ENCODE data around the gene NFU1. TPM values are rescaled to one million over a fixed set of nuclear protein-coding genes. Genes with fewer than 3 reads are reported as not detected.

Gene NFU1
- 45.4 to 52.5 TPM (median 47.2 TPM) in 5 replicates for total RNA-seq (2022; extraction: Qiagen RNA extraction)

DNA sequence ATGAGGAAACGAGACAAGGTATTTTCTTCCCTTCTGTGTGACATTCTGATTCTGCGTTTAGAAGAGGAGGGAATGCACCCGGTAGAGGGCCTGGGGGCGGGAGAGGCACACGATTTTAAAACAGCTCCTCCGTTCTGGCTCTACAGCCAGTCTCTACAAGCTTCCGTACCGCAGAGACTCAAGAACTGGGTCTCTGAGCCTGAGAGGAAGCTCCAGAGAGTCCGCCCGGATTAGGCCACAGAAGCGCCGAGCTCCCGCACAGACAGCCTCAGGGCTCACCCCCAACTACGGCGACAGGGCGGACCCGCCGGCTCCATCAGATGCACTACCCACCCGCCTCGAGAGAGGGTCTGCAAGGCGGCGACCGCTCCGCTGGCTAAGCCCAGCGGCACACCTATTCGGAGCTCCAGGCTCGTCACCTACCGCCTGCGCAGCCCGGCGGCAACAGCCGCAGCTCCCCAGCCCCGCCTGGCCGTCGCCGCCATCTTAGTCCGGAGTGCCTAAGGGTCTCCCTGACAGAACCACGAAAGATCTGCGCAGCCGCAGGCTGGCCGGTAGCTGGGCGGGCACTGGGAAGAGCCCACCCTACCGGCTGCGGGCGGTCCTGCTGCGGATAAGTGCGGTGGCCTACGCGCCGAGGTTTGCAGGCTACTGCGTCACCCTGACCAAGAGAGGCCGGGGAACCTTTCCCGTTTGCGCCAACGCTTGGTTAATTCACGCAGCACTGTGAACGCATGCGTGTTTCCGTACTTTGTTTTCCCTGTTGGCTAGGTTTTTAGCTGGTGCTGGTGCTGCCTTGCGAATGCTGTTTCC lies at the start of gene NFU1:
TSS of gene NFU1 (minus strand) at position 498 of the 813 bp plus-strand sequence. CDS start at position 485, 13 bp downstream.

DNA sequence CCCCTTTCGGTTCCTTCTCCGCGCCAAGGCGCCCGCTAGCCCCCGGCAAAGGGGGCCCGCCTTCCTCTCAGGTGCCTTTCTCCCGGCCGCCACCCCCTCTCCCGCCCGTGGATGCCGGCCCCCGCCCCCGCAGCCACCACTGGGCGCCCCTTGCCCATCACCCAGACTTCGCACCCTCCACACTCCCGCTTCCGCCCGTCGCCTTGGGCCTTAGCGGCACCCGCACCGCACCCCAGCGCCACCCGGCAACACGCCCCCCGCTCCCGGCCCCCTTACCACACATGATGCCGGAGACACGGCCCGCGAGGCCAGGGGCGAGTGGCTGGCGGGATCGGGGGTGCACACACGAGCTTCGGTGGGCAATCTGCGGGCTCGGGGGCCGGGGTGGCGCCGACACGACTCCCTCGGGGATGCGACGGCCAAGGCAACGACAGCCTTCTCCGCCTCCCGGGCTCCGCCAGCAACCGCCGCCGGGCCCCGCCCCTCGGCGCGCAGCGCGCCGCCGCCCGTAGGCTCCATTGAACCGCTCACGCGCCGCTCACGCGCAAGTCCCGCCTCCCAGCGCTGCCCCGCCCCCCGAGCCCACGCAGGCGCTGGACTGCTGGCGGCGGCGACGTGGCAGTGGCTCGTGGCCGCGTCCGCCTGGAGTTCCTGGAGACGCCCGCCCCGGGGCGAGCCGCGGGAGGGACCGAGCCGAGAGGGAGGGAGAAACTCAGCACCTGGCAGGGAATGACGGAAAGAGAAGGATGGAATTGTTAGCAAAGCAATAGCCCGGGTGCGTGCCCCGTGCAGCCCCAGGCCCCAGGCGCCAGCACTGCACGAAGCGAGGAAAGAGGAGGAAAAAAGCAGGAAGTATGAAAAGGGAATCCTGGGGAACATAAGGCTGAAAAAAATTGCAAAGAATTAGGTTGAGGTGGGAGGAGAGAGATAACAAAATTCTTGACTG lies 50.2 kb downstream of the NFU1 start, which contains the start of gene GFPT1:
TSS of gene GFPT1 (minus strand) at position 439 of the 946 bp plus-strand sequence. CDS start at position 283, 156 bp downstream.

Other genes starting within 250 kb of the NFU1 start
- 19.0 to 33.7 TPM (median 28.0 TPM) in 5 replicates for gene GFPT1, start 50.2 kb downstream of the NFU1 start, total RNA-seq (2022; extraction: Qiagen RNA extraction)
- gene AAK1, start 206.3 kb upstream of the NFU1 start, total RNA-seq (2022; extraction: Qiagen RNA extraction) = 9.1 to 22.7 TPM (median 18.5 TPM) in 5 replicates